HEK293 (cell line): Measurements from ENCODE around the gene MRNIP.

Experiments
- CTCF ChIA-PET: fragments of 350-600 bp; formaldehyde crosslinking; extraction: SDS; loops from one replicate; lab custom pipeline; 2021; ENCODE audit warnings: antibody characterized with exemption; lab: Yijun Ruan, JAX
- POLR2A ChIA-PET: fragments of 300-600 bp; formaldehyde crosslinking; extraction: SDS; loops from one replicate; lab custom pipeline; 2020; ENCODE audit warnings: antibody characterized with exemption, inconsistent platforms; lab: Yijun Ruan, JAX
- H3K27ac ChIP-seq: fragments of 200-500 bp; sonication (Bioruptor generic); 2 replicates; pipeline ENCODE4 v1.5.1; 2014; ENCODE audit warnings: low read depth, low read length, control low read depth, inconsistent platforms; ENCODE audit errors: extremely low read depth
- H3K36me3 ChIP-seq, 2 experiments: fragments of 200-500 bp in 1 of 2; sonication (Bioruptor generic) in 1 of 2; 1 replicate in 1 of 2; 2 replicates in 1 of 2; pipeline ENCODE4 v1.5.1; 2014 to 2017; ENCODE audit warnings: inconsistent platforms in 2 of 2, low read length in 2 of 2; ENCODE audit not compliant: control insufficient read depth in 2 of 2, insufficient read depth in 1 of 2
- H3K4me1 ChIP-seq: fragments of 200-500 bp; sonication (Bioruptor generic); 2 replicates; pipeline ENCODE4 v1.5.1; 2014; ENCODE audit warnings: mild to moderate bottlenecking, low read length, inconsistent platforms; ENCODE audit not compliant: control insufficient read depth, insufficient read depth
- H3K4me3 ChIP-seq: 2 replicates; pipeline ENCODE4 v1.5.1; 2011; ENCODE audit warnings: low read depth, mild to moderate bottlenecking, control low read depth, low read length, moderate library complexity
- H3K9me3 ChIP-seq: fragments of 200-500 bp; sonication (Bioruptor generic); 2 replicates; pipeline ENCODE4 v1.5.1; 2014; ENCODE audit warnings: low read depth, low read length, inconsistent platforms; ENCODE audit not compliant: control insufficient read depth, insufficient read depth
- GLIS2 ChIP-seq: fragments of 450-650 bp; formaldehyde crosslinking; IDR thresholded peaks from 2 replicates; pipeline ENCODE4 v1.5.1; 2016; ENCODE audit warnings: missing biosample characterization, missing genetic modification characterization
- INSM2 ChIP-seq: fragments of 450-650 bp; formaldehyde crosslinking; IDR thresholded peaks from 2 replicates; pipeline ENCODE4 v1.5.1; 2016; ENCODE audit warnings: missing biosample characterization, missing genetic modification characterization
- KLF17 ChIP-seq: fragments of 450-650 bp; formaldehyde crosslinking; IDR thresholded peaks from 2 replicates; pipeline ENCODE4 v1.5.1; 2016; ENCODE audit warnings: missing biosample characterization, missing genetic modification characterization
- PBX3 ChIP-seq: sonication (generic); formaldehyde crosslinking; IDR thresholded peaks from 2 replicates; pipeline ENCODE4 v1.8.1; 2022; ENCODE audit warnings: mild to moderate bottlenecking, moderate library complexity, missing genetic modification reagents
- REPIN1 ChIP-seq: fragments of 450-650 bp; formaldehyde crosslinking; IDR thresholded peaks from 2 replicates; pipeline ENCODE4 v1.5.1; 2017; ENCODE audit warnings: missing biosample characterization, missing genetic modification characterization, low read depth
- SP2 ChIP-seq: fragments of 450-650 bp; formaldehyde crosslinking; IDR thresholded peaks from 2 replicates; pipeline ENCODE4 v1.5.1; 2016; ENCODE audit warnings: missing biosample characterization, missing genetic modification characterization
- TRIM28 ChIP-seq: IDR thresholded peaks from 2 replicates; pipeline ENCODE4 v1.6.1; 2011; ENCODE audit warnings: low read length, control low read depth, borderline replicate concordance
- ZBTB48 ChIP-seq: fragments of 450-650 bp; formaldehyde crosslinking; IDR thresholded peaks from 2 replicates; pipeline ENCODE4 v1.5.1; 2016; ENCODE audit warnings: missing biosample characterization, missing genetic modification characterization
- ZBTB6 ChIP-seq: fragments of 450-650 bp; formaldehyde crosslinking; IDR thresholded peaks from 2 replicates; pipeline ENCODE4 v1.5.1; 2017; ENCODE audit warnings: missing biosample characterization, missing genetic modification characterization
- ZFP37 ChIP-seq: fragments of 450-650 bp; formaldehyde crosslinking; IDR thresholded peaks from 2 replicates; pipeline ENCODE4 v1.5.1; 2016; ENCODE audit warnings: missing biosample characterization, missing genetic modification characterization
- ZNF121 ChIP-seq: fragments of 450-650 bp; formaldehyde crosslinking; IDR thresholded peaks from 2 replicates; pipeline ENCODE4 v1.5.1; 2016; ENCODE audit warnings: missing biosample characterization, missing genetic modification characterization
- ZNF148 ChIP-seq: fragments of 450-650 bp; formaldehyde crosslinking; IDR thresholded peaks from 2 replicates; pipeline ENCODE4 v1.5.0; 2017; ENCODE audit warnings: missing biosample characterization, missing genetic modification characterization, borderline replicate concordance
- ZNF274 ChIP-seq, 2 experiments: fragments of 200-500 bp in 1 of 2; fragments of 450-650 bp in 1 of 2; sonication (Bioruptor generic) in 1 of 2; formaldehyde crosslinking in 1 of 2; IDR thresholded peaks; 2 replicates each; pipeline versions ENCODE4 v1.5.1 to v1.6.1; 2014 to 2016; ENCODE audit warnings: borderline replicate concordance in 1 of 2, inconsistent platforms in 1 of 2, low read length in 1 of 2, missing biosample characterization in 1 of 2, missing genetic modification characterization in 1 of 2
- ZNF354C ChIP-seq: fragments of 450-650 bp; formaldehyde crosslinking; IDR thresholded peaks from 2 replicates; pipeline ENCODE4 v1.5.1; 2016; ENCODE audit warnings: missing biosample characterization, missing genetic modification characterization, low read depth, borderline replicate concordance
- ZNF416 ChIP-seq: fragments of 450-650 bp; formaldehyde crosslinking; IDR thresholded peaks from 2 replicates; pipeline ENCODE4 v1.5.1; 2016; ENCODE audit warnings: missing biosample characterization, missing genetic modification characterization
- ZNF449 ChIP-seq: fragments of 450-650 bp; formaldehyde crosslinking; IDR thresholded peaks from 2 replicates; pipeline ENCODE4 v1.5.1; 2017; ENCODE audit warnings: missing biosample characterization, mild to moderate bottlenecking, missing genetic modification characterization, moderate library complexity
- ZNF513 ChIP-seq: fragments of 450-650 bp; IDR thresholded peaks from 2 replicates; pipeline ENCODE4 v1.5.1; 2018; ENCODE audit warnings: missing biosample characterization, missing genetic modification characterization
- ZNF600 ChIP-seq: fragments of 450-650 bp; formaldehyde crosslinking; IDR thresholded peaks from 2 replicates; pipeline ENCODE4 v1.5.1; 2016; ENCODE audit warnings: missing biosample characterization, missing genetic modification characterization
- ZNF626 ChIP-seq: fragments of 450-650 bp; sonication (Bioruptor Pico); formaldehyde crosslinking; IDR thresholded peaks from 2 replicates; pipeline ENCODE4 v1.5.1; 2018; ENCODE audit warnings: missing biosample characterization, missing genetic modification characterization, inconsistent platforms
- ZNF747 ChIP-seq: fragments of 450-650 bp; formaldehyde crosslinking; IDR thresholded peaks from 2 replicates; pipeline ENCODE4 v1.5.1; 2016; ENCODE audit warnings: missing biosample characterization, missing genetic modification characterization
- ZNF837 ChIP-seq: fragments of 450-650 bp; formaldehyde crosslinking; IDR thresholded peaks from 2 replicates; pipeline ENCODE4 v1.5.1; 2016; ENCODE audit warnings: missing biosample characterization, missing genetic modification characterization
- ZXDB ChIP-seq: fragments of 450-650 bp; formaldehyde crosslinking; IDR thresholded peaks from 2 replicates; pipeline ENCODE4 v1.5.1; 2016; ENCODE audit warnings: missing biosample characterization, missing genetic modification characterization

Gene MRNIP

GRCh38 chr5:179804555-179804947, 54.1 kb downstream of the MRNIP start:
- Histone ChIP-seq H3K27ac (0 out of 2 replicates have a peak overlapping the region, but pooled peaks have one; percentile 89), H3K4me1 (peaks cover 22% of the 10 kb centered on the region), H3K9me3 (no peaks in the 10 kb centered on the region), H3K4me3 (no peak overlapping the region), H3K36me3 (peaks cover 0 to 34% of the 10 kb centered on the region in 2 experiments; a peak in 2 of 3 replicates)
- ChIA-PET POLR2A (no interaction called here), CTCF (interaction anchor here (0.6 kb wide), 1 partner anchor 85 kb away, joined by 5 read pairs; no protein-coding TSS in a partner anchor)
- TF ChIP-seq KLF17 (tag by site-specific recombination): no peak
- TF ChIP-seq ZBTB6 (tag by site-specific recombination): no peak
- TF ChIP-seq ZNF837 (tag by site-specific recombination): no peak
- TF ChIP-seq ZNF416 (tag by site-specific recombination): no peak
- TF ChIP-seq GLIS2: no peak
- no peak for TF ChIP-seq PBX3 (CRISPR knock-in tag)
- TF ChIP-seq ZNF274 (IDR thresholded peaks at IDR 0.05; ENCODE audit: low read length): no peak
- no peak for TF ChIP-seq ZNF274 (tag by site-specific recombination; IDR thresholded peaks at IDR 0.05; ENCODE audit: borderline replicate concordance)
- no peak for TF ChIP-seq ZNF600 (tag by site-specific recombination)
- no peak for TF ChIP-seq ZFP37 (tag by site-specific recombination)
- TF ChIP-seq ZNF449: no peak
- no peak for TF ChIP-seq REPIN1 (tag by site-specific recombination)
- no peak for TF ChIP-seq ZNF121 (tag by site-specific recombination)

GRCh38 chr5:179803651-179804554, 54.7 kb downstream of the MRNIP start:
- H3K27ac ChIP-seq: 0 out of 2 replicates have a peak overlapping the region, but pooled peaks have one; percentile 89
- H3K9me3 ChIP-seq: no peaks in the 10 kb centered on the region
- no peak overlapping the region for H3K4me3 ChIP-seq
- peaks cover 0 to 41% of the 10 kb centered on the region in 2 experiments; a peak in 2 of 3 replicates for H3K36me3 ChIP-seq
- ChIA-PET CTCF (interaction anchor here (0.6 kb wide), 1 partner anchor 86 kb away, joined by 5 read pairs; no protein-coding TSS in a partner anchor), POLR2A (interaction anchor here (1.0 kb wide), 1 partner anchor 17 kb away, joined by 3 read pairs; the partner anchor contains the start of gene SQSTM1)
- H3K4me1 ChIP-seq: peaks cover 22% of the 10 kb centered on the region
- TF ChIP-seq ZNF513 (tag by site-specific recombination) (no peak), ZNF148 (tag by site-specific recombination) (no peak), SP2 (tag by site-specific recombination) (peak; percentile 51), ZNF626 (tag by site-specific recombination) (no peak), ZNF747 (tag by site-specific recombination) (no peak), ZNF354C (tag by site-specific recombination) (no peak), ZXDB (tag by site-specific recombination) (no peak), TRIM28 (no peak), ZBTB48 (tag by site-specific recombination) (peak; percentile 18; the same call in 1 of the 2 replicates), INSM2 (tag by site-specific recombination) (no peak)
